Type B pancreatic cell (in vitro differentiated cells): ENCODE results near the gene CDKAL1. TPM values are rescaled to one million over a fixed set of nuclear protein-coding genes. Genes with fewer than 3 reads are reported as not detected.

Experiments
- DNase-seq: peaks from one replicate; pipeline ENCODE4 v3.0.0; 2021; ENCODE audit warnings: mixed read lengths; ENCODE audit not compliant: unreplicated experiment; ENCODE audit errors: extremely low spot score
- H3K27ac Mint-ChIP-seq: 2 replicates; pipeline ENCODE4 v1.8.0; 2021; ENCODE audit warnings: mild to moderate bottlenecking, mixed read lengths
- H3K27me3 Mint-ChIP-seq: 2 replicates; pipeline ENCODE4 v1.8.0; 2021; ENCODE audit warnings: mixed read lengths
- H3K36me3 Mint-ChIP-seq: 2 replicates; pipeline ENCODE4 v1.8.0; 2021; ENCODE audit warnings: mixed read lengths
- H3K4me1 Mint-ChIP-seq: one replicate; pipeline ENCODE4 v1.8.0; 2021; ENCODE audit warnings: mixed read lengths; ENCODE audit not compliant: unreplicated experiment
- H3K4me3 Mint-ChIP-seq: 2 replicates; pipeline ENCODE4 v1.8.0; 2021; ENCODE audit warnings: mild to moderate bottlenecking, mixed read lengths
- H3K9me3 Mint-ChIP-seq: 2 replicates; pipeline ENCODE4 v1.8.0; 2021; ENCODE audit warnings: mixed read lengths
- total RNA-seq: library from RNA; stranded (reverse); gene quantifications from 2 replicates; pipeline ENCODE4 v1.2.1, GENCODE V29; 2021; ENCODE audit warnings: low replicate concordance
- TF ChIP-seq, protein P1 (sequence below): fragments of 200-600 bp; sonication (generic); conservative IDR thresholded peaks from 2 replicates; pipeline ENCODE4 v1.5.0; 2021; ENCODE audit warnings: antibody characterized with exemption, mild to moderate bottlenecking

The CDKAL1 gene
- total RNA-seq, 1 donor from 2014 or later, result 21.0 TPM

DNA sequence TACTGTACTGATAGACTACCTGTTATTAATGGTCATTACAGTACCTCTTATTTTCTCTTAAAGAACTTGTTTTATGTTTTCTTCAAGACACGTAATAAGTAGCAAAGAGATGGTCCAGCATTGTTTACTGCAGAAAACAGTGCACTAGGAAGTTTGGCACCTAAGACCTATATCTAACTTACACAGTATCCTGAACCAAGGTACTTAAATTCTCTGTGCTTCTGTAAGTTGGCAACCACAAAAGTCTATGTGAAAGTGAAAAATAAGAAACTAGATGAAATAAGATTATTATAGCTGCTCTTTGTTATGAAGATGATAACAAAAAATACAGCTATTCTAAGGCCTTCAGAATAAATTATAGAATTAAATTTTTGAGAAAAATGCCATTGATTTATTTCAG, 647.6 kb downstream of the CDKAL1 start:
- no peaks in the 10 kb centered on the region for H3K36me3 Mint-ChIP-seq
- TF ChIP-seq, protein P1, sequence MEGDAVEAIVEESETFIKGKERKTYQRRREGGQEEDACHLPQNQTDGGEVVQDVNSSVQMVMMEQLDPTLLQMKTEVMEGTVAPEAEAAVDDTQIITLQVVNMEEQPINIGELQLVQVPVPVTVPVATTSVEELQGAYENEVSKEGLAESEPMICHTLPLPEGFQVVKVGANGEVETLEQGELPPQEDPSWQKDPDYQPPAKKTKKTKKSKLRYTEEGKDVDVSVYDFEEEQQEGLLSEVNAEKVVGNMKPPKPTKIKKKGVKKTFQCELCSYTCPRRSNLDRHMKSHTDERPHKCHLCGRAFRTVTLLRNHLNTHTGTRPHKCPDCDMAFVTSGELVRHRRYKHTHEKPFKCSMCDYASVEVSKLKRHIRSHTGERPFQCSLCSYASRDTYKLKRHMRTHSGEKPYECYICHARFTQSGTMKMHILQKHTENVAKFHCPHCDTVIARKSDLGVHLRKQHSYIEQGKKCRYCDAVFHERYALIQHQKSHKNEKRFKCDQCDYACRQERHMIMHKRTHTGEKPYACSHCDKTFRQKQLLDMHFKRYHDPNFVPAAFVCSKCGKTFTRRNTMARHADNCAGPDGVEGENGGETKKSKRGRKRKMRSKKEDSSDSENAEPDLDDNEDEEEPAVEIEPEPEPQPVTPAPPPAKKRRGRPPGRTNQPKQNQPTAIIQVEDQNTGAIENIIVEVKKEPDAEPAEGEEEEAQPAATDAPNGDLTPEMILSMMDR, result no peak
- no peaks in the 10 kb centered on the region for H3K27me3 Mint-ChIP-seq
- H3K27ac Mint-ChIP-seq, result no peak overlapping the region
- no peak for DNase-seq
- no peaks in the 10 kb centered on the region for H3K9me3 Mint-ChIP-seq
- H3K4me3 Mint-ChIP-seq, result no peak overlapping the region
- H3K4me1 Mint-ChIP-seq, result peaks cover 19% of the 10 kb centered on the region

GRCh38 chr6:21182589-21182988, 648.3 kb downstream of the CDKAL1 start:
- Mint-ChIP-seq H3K27me3 (no peaks in the 10 kb centered on the region), H3K9me3 (no peaks in the 10 kb centered on the region), H3K36me3 (no peaks in the 10 kb centered on the region), H3K27ac (no peak overlapping the region), H3K4me3 (no peak overlapping the region), H3K4me1 (peaks cover 19% of the 10 kb centered on the region)
- TF ChIP-seq, protein P1, result no peak
- DNase-seq, result no peak

GRCh38 chr6:21185861-21186478, 651.7 kb downstream of the CDKAL1 start:
- H3K9me3 Mint-ChIP-seq, result no peaks in the 10 kb centered on the region
- H3K27ac Mint-ChIP-seq, result no peak overlapping the region
- no peak for DNase-seq
- H3K36me3 Mint-ChIP-seq, result peaks cover 4% of the 10 kb centered on the region
- H3K27me3 Mint-ChIP-seq, result no peaks in the 10 kb centered on the region
- TF ChIP-seq, protein P1, result no peak
- H3K4me1 Mint-ChIP-seq, result peaks cover 40% of the 10 kb centered on the region
- no peak overlapping the region for H3K4me3 Mint-ChIP-seq

- Mint-ChIP-seq H3K4me1 (peaks cover 45% of the 10 kb centered on the region), H3K4me3 (no peak overlapping the region), H3K27ac (no peak overlapping the region), H3K27me3 (no peaks in the 10 kb centered on the region), H3K9me3 (no peaks in the 10 kb centered on the region), H3K36me3 (peaks cover 4% of the 10 kb centered on the region)
- no peak for DNase-seq
- TF ChIP-seq, protein P1, result no peak
Observed at GRCh38 chr6:21186479-21187055, 652.3 kb downstream of the CDKAL1 start.

GRCh38 chr6:21187485-21187884, 653.2 kb downstream of the CDKAL1 start:
- TF ChIP-seq, protein P1, result no peak
- no peaks in the 10 kb centered on the region for H3K27me3 Mint-ChIP-seq
- H3K4me1 Mint-ChIP-seq, result peaks cover 47% of the 10 kb centered on the region
- no peak overlapping the region for H3K27ac Mint-ChIP-seq
- H3K9me3 Mint-ChIP-seq, result no peaks in the 10 kb centered on the region
- peaks cover 4% of the 10 kb centered on the region for H3K36me3 Mint-ChIP-seq
- no peak for DNase-seq
- no peak overlapping the region for H3K4me3 Mint-ChIP-seq
